ENCODE data around the gene GMDS. TPM values are rescaled to one million over a fixed set of nuclear protein-coding genes. Genes with fewer than 3 reads are reported as not detected.

Gene GMDS
- total and polyA plus RNA-seq, 2 experiments from 2014 or later: 30.1 to 36.5 TPM

GRCh38 chr6:2270054-2270453, 24.6 kb upstream of the GMDS start:
- no peak overlapping the region for H3K27ac ChIP-seq (ENCODE audit: low read depth)
- no peak overlapping the region for H3K4me3 ChIP-seq
- no peaks in the 10 kb centered on the region for H3K27me3 ChIP-seq (ENCODE audit: insufficient read depth)
- Mint-ChIP-seq H3K36me3 (ENCODE audit: low read depth) (no peaks in the 10 kb centered on the region; the same call in 2 of the 3 replicates), H3K4me3 (no peak overlapping the region), H3K27me3 (ENCODE audit: insufficient read depth, low read depth, poor library complexity) (peaks cover 5% of the 10 kb centered on the region), H3K27ac (no peak overlapping the region), H3K9me3 (no peaks in the 10 kb centered on the region; the same call in 2 of the 3 replicates), H3K4me1 (peaks cover 9% of the 10 kb centered on the region)
- no peak for DNase-seq (ENCODE audit: low spot score)
- H3F3A ChIP-seq (replicated peaks; ENCODE audit: low read depth): no peaks in the 10 kb centered on the region
- H3K36me3 ChIP-seq (ENCODE audit: insufficient read depth): no peaks in the 10 kb centered on the region
- no peak overlapping the region for H2AFZ ChIP-seq
- no peak for TF ChIP-seq EZH2 (IDR thresholded peaks at IDR 0.05; ENCODE audit: low read depth, unreplicated experiment)
- TF ChIP-seq NANOG (IDR thresholded peaks at IDR 0.05; ENCODE audit: borderline replicate concordance): no peak
- no peak for TF ChIP-seq POLR2AphosphoS5 (IDR thresholded peaks at IDR 0.05; ENCODE audit: low read depth)
- TF ChIP-seq JUNB (IDR thresholded peaks at IDR 0.05; ENCODE audit: unreplicated experiment): no peak
- TF ChIP-seq ZNF114 (CRISPR knock-in tag; IDR thresholded peaks at IDR 0.05): no peak
- TF ChIP-seq REST (IDR thresholded peaks at IDR 0.05; ENCODE audit: unreplicated experiment): no peak
- no peak for TF ChIP-seq ETS1 (IDR thresholded peaks at IDR 0.05)
- no peak for TF ChIP-seq ZNF331 (CRISPR knock-in tag; IDR thresholded peaks at IDR 0.05; ENCODE audit: low read depth)
- no peak for TF ChIP-seq CREB1 (CRISPR knock-in tag; IDR thresholded peaks at IDR 0.05; ENCODE audit: low read depth)
- TF ChIP-seq EZH2phosphoT487 (IDR thresholded peaks at IDR 0.05; ENCODE audit: unreplicated experiment): no peak
- TF ChIP-seq ZNF462 (CRISPR knock-in tag; IDR thresholded peaks at IDR 0.05): no peak
- TF ChIP-seq, protein P1, sequence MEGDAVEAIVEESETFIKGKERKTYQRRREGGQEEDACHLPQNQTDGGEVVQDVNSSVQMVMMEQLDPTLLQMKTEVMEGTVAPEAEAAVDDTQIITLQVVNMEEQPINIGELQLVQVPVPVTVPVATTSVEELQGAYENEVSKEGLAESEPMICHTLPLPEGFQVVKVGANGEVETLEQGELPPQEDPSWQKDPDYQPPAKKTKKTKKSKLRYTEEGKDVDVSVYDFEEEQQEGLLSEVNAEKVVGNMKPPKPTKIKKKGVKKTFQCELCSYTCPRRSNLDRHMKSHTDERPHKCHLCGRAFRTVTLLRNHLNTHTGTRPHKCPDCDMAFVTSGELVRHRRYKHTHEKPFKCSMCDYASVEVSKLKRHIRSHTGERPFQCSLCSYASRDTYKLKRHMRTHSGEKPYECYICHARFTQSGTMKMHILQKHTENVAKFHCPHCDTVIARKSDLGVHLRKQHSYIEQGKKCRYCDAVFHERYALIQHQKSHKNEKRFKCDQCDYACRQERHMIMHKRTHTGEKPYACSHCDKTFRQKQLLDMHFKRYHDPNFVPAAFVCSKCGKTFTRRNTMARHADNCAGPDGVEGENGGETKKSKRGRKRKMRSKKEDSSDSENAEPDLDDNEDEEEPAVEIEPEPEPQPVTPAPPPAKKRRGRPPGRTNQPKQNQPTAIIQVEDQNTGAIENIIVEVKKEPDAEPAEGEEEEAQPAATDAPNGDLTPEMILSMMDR (conservative IDR thresholded peaks at IDR 0.05; ENCODE audit: low read depth in 2 of 2): no peak
- TF ChIP-seq STAT1 (IDR thresholded peaks at IDR 0.05; ENCODE audit: unreplicated experiment): no peak
- no peak for ATAC-seq
- H4K20me1 ChIP-seq (replicated peaks; ENCODE audit: insufficient read depth): no peaks in the 10 kb centered on the region
- H3K9me2 ChIP-seq (ENCODE audit: insufficient read depth): peaks cover 5% of the 10 kb centered on the region; the same call in 1 of the 2 replicates
- no peak overlapping the region for H3K4me2 ChIP-seq
- H3K79me2 ChIP-seq (replicated peaks; ENCODE audit: insufficient read depth): no peaks in the 10 kb centered on the region
- peaks cover 4% of the 10 kb centered on the region; the same call in 1 of the 2 replicates for H3K4me1 ChIP-seq (ENCODE audit: insufficient read depth)
